ENCODE results near the gene PSMC2.
A peak's percentile ranks its signal among the peaks of the same experiment; 100 is the strongest.

Gene PSMC2

DNA sequence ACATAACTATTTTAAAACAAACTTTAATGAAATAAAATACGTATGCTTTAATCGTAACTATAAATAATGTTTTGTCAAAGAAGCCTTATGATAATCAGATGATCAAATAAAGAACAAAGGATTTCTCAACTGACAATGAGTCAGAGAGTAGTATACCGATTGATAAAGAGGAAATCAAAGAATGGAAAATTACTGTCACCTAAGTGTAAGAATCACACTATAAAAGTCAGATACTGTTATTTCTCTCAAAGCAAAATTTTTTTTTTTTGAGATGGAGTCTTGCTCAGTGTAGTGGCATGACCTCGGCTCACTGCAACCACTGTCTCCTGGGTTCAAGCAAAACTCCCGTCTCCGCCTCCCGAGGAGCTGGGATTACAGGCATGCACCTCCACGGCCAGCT lies 21.7 kb upstream of the PSMC2 start:
- peaks cover 82 to 99% (median 94%) of the 10 kb centered on the region in 11 experiments for H3K36me3 ChIP-seq
- no peak for TF ChIP-seq Cebpa-rat (IDR thresholded peaks at IDR 0.05)

DNA sequence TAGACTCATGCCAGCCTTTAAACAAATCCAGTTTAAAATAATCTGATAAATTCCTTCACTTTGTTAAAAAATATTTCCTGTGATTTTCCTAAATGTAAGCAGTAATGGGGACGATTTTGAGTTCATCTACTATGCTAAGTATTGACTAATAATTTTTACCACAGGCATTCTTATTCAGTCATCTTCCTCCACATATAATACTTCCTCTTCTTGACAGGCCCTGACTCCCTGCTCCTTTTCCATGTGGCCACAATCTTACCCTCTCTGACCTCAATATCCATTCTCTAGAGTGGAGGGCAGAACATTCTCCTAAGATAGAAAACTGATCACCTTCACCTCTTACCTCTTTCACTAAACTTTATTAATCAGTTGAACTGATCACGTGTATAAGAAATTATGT lies 10.7 kb upstream of the PSMC2 start:
- H3K36me3 ChIP-seq: peaks cover 95 to 100% (median 100%) of the 10 kb centered on the region in 11 experiments

More for the DNA sequence above, 21.7 kb upstream of the PSMC2 start:
- Histone ChIP-seq H4K20me1 (peaks cover 10 to 63% (median 44%) of the 10 kb centered on the region in 11 experiments; a peak in 20 of 22 replicates), H3K27me3 (no peaks in the 10 kb centered on the region), H3K4me3 (no peak overlapping the region), H3K9ac (no peak overlapping the region), H3K27ac (no peak overlapping the region), H3K9me3 (replicated peaks in 1 of 11) (no peaks in the 10 kb centered on the region), H3K4me1 (no peaks in the 10 kb centered on the region), H3K4me2 (no peak overlapping the region)

DNA sequence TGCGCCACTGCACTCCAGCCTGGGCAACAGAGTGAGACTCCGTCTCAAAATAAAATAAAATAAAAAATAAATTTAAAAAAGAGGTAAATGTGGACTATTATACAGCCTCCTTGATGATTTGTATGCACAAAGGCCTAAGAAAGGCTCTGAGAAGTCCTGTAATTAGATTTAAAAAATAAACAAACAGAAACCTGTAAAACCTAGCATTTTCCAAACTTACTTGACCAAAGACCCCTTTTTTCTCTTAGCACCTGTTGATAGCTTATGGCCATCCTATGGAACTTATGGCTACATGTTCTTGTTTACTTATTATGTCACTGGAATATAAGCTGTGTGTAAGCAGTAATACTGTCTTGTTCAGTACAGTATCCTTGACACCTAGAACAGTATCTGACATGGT lies 8.6 kb upstream of the PSMC2 start:
- H3K27ac ChIP-seq: no peak overlapping the region
- H4K20me1 ChIP-seq: peaks cover 17 to 100% (median 93%) of the 10 kb centered on the region in 11 experiments; a peak in 21 of 22 replicates
- TF ChIP-seq Cebpa-rat (IDR thresholded peaks at IDR 0.05): no peak
- no peak overlapping the region for H3K4me3 ChIP-seq
- no peak overlapping the region for H3K9ac ChIP-seq
- peaks cover 24 to 46% (median 31%) of the 10 kb centered on the region in 10 experiments for H3K4me1 ChIP-seq
- peaks cover 80 to 95% (median 92%) of the 10 kb centered on the region in 11 experiments for H3K36me3 ChIP-seq
- no peaks in the 10 kb centered on the region for H3K9me3 ChIP-seq (replicated peaks in 1 of 11)
- H3K4me2 ChIP-seq: no peak overlapping the region
- no peaks in the 10 kb centered on the region for H3K27me3 ChIP-seq

More for the DNA sequence above, 10.7 kb upstream of the PSMC2 start:
- no peak overlapping the region for H3K9ac ChIP-seq
- H4K20me1 ChIP-seq: peaks cover 17 to 100% (median 94%) of the 10 kb centered on the region in 11 experiments; a peak in 21 of 22 replicates
- H3K4me1 ChIP-seq: peaks cover 11 to 27% (median 13%) of the 10 kb centered on the region in 10 experiments
- H3K27me3 ChIP-seq: no peaks in the 10 kb centered on the region
- 0 out of 22 replicates have a peak overlapping the region, but pooled peaks of 1 of the 11 experiments have one; percentile 8 for H3K27ac ChIP-seq
- peak overlapping the region in 3 of 11 experiments; percentile 20 to 32 (median 25); a peak in 4 of 22 replicates for H3K4me2 ChIP-seq
- H3K4me3 ChIP-seq: no peak overlapping the region
- no peaks in the 10 kb centered on the region for H3K9me3 ChIP-seq (replicated peaks in 1 of 11)
- no peak for TF ChIP-seq Cebpa-rat (IDR thresholded peaks at IDR 0.05)

DNA sequence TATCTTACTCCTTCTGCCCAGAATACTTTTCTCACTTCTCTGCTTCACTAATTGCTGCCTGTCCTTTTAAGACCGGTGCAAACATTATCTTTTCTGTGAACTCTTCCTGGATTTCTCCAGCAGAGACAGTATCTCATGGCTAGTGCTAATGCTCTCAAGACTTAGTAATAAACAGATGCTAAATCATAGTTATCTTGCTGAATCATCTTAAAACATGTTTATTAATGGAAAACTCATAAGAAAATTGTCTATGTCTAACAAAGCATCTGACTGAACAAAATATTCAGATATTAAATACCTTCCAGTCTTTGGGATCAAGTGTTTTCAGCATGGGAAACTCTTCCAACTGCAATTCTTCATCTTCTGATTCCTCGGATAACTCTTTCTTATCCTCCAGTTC lies 6.0 kb upstream of the PSMC2 start:
- no peak overlapping the region for H3K4me3 ChIP-seq
- peak overlapping the region in 3 of 11 experiments; percentile 20 to 26 (median 20); a peak in 3 of 22 replicates for H3K9ac ChIP-seq
- no peak overlapping the region for H3K27ac ChIP-seq
- peaks cover 13 to 77% (median 69%) of the 10 kb centered on the region in 11 experiments; a peak in 20 of 22 replicates for H4K20me1 ChIP-seq
- peaks cover 34 to 54% (median 41%) of the 10 kb centered on the region in 10 experiments for H3K4me1 ChIP-seq
- no peak for TF ChIP-seq Cebpa-rat (IDR thresholded peaks at IDR 0.05)
- no peaks in the 10 kb centered on the region for H3K9me3 ChIP-seq (replicated peaks in 1 of 11)
- peak overlapping the region in 10 of 11 experiments; percentile 34 to 96 (median 45); a peak in 18 of 22 replicates for H3K4me2 ChIP-seq
- no peaks in the 10 kb centered on the region for H3K27me3 ChIP-seq
- peaks cover 54 to 69% (median 66%) of the 10 kb centered on the region in 11 experiments for H3K36me3 ChIP-seq

DNA sequence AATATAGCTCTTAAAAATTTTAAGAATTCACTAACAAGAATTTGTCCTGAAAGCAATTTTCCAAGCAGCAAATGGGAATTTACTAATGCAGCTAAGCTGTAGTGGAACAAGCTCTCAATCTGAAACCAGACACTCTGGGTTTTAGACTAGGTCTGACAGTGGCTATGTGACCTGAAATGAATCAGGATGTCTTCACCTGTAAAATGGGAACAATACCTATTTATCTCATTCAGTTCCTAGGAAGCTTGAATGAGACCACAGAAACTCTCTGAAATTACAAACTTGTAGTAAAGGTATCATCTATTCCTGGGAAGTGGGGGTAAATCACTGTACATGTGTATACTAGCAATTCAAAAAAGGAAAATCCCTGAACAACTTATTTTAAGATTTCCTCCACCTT lies 4.1 kb upstream of the PSMC2 start:
- peaks cover 36 to 51% (median 47%) of the 10 kb centered on the region in 11 experiments for H3K36me3 ChIP-seq
- H3K9ac ChIP-seq: peak overlapping the region; percentile 85 to 98 (median 94)
- no peaks in the 10 kb centered on the region for H3K27me3 ChIP-seq
- peak overlapping the region; percentile 73 to 98 (median 91) for H3K4me2 ChIP-seq
- H4K20me1 ChIP-seq: peaks cover 3 to 64% (median 51%) of the 10 kb centered on the region in 11 experiments; a peak in 20 of 22 replicates
- peak overlapping the region; percentile 73 to 97 (median 92); a peak in 21 of 22 replicates for H3K27ac ChIP-seq
- TF ChIP-seq Cebpa-rat (IDR thresholded peaks at IDR 0.05): no peak
- peaks cover 42 to 55% (median 50%) of the 10 kb centered on the region in 10 experiments for H3K4me1 ChIP-seq
- H3K4me3 ChIP-seq: peak overlapping the region; percentile 74 to 99 (median 88)
- no peaks in the 10 kb centered on the region for H3K9me3 ChIP-seq (replicated peaks in 1 of 11)

DNA sequence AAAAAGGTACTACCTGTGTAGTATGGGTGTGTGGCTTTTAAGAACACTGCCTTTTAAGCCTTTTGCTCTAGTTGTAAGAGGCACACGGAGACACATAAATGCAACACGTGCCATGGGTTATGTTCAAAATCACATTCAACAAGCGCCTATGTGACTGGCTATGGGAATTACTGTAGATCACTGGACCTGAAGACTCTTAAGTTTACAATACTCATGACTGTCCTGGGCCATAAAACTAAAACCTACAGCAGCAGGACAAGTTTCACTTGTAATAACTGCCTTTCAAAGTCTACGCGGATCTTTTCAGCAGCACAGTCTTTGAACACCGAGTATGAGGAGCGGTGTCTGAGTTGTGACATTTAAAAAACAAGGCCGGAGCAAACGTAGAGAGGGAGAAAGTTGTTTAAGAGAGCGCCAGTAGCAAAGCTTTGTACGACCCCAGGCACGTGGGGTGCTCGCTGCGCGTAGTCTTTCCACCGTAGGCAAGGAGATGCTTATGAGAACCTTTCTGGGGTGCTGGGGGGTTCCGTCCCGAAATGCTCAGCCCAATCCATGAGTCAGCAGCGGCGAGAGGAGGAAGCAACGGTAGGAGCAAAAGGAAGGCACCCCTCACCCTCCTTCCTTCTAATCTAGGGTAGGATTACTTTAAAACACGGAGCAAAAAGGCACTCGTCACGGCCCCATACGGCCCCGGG lies 3.5 kb upstream of the PSMC2 start:
- H3K36me3 ChIP-seq: peaks cover 30 to 45% (median 41%) of the 10 kb centered on the region in 11 experiments
- H3K4me2 ChIP-seq: peak overlapping the region; percentile 73 to 98 (median 91)
- peak overlapping the region; percentile 85 to 98 (median 94) for H3K9ac ChIP-seq
- peaks cover 5 to 64% (median 51%) of the 10 kb centered on the region in 11 experiments; a peak in 21 of 22 replicates for H4K20me1 ChIP-seq
- peaks cover 48 to 60% (median 56%) of the 10 kb centered on the region in 10 experiments for H3K4me1 ChIP-seq
- H3K4me3 ChIP-seq: peak overlapping the region; percentile 74 to 99 (median 88)
- TF ChIP-seq Cebpa-rat (IDR thresholded peaks at IDR 0.05): no peak
- H3K27me3 ChIP-seq: no peaks in the 10 kb centered on the region
- no peaks in the 10 kb centered on the region for H3K9me3 ChIP-seq (replicated peaks in 1 of 11)
- peak overlapping the region; percentile 73 to 97 (median 92) for H3K27ac ChIP-seq

DNA sequence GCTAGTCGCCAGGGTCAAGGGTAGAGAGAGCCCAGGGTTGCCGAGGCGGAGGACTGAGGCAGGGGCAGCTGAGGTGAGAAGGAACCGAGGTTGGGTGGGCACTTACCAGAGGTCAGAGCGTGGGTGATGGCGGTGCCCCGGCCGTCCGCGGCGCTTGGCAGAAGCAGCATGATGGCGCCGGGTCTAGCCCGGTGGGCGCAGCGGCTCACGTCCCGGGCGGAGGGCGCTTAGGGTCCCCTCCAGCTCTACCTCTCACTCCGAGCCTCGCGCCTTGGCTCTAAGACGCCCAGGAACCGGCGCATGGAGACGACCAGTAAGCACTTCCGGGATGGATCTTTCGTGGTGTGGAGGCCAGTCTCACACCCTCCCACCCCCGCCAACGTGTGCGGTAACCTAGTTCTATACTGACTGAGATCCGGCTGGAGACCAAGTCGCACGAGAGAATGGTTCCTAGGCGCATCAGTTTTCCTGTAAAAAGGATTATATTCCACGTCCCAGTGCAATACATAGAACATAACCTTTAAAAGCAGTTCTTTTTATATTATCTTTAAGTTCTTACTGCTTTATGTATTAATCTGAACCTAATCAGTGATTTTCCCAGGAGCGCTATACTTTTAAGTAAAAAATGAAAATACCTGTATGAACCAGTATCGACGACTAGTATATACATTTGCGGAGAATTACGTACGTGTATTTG lies 2.8 kb upstream of the PSMC2 start, which contains the start of gene DNAJC2:
TSS of gene DNAJC2 (minus strand) at position 315 of the 697 bp plus-strand sequence. CDS start at position 170, 145 bp downstream.
- Histone ChIP-seq H3K27ac (peak within 1 kb of the TSS; percentile 73 to 97 (median 92)), H4K20me1 (peaks cover 5 to 64% (median 51%) of the 10 kb centered on the region in 11 experiments; a peak in 21 of 22 replicates)
- TF ChIP-seq Cebpa-rat (IDR thresholded peaks at IDR 0.05): no peak

DNA sequence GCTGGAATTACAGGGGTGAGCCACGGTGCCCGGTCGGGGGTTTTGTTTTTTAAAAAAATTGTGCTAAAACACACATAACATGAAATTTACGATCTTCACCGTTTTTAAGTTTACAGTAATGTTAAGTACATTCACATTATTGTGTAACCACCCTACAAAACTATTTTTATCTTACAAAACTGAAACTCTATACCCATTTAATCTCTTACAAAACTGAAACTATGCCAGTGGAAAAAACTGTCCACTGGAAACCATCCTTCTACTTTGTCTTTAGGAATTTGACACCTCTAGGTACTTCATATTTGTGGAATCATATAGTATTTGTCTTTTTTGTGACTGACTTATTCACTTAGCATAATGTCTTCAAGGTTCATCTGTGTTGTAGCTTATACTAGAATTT lies 1.0 kb upstream of the PSMC2 start:
- H3K27ac ChIP-seq: no peak overlapping the region; a peak in 1 of 22 replicates

More for the DNA sequence above, 2.8 kb upstream of the PSMC2 start, which contains the start of gene DNAJC2:
- H3K4me1 ChIP-seq: peaks cover 55 to 67% (median 63%) of the 10 kb centered on the region in 10 experiments
- H3K36me3 ChIP-seq: peaks cover 23 to 41% (median 36%) of the 10 kb centered on the region in 11 experiments
- no peaks in the 10 kb centered on the region for H3K27me3 ChIP-seq
- H3K4me2 ChIP-seq: peak within 1 kb of the TSS; percentile 73 to 98 (median 91)
- peak within 1 kb of the TSS; percentile 74 to 99 (median 88) for H3K4me3 ChIP-seq
- peak within 1 kb of the TSS; percentile 85 to 98 (median 94) for H3K9ac ChIP-seq
- H3K9me3 ChIP-seq (replicated peaks in 1 of 11): no peaks in the 10 kb centered on the region

More for the DNA sequence above, 1.0 kb upstream of the PSMC2 start:
- no peak overlapping the region for H3K9ac ChIP-seq
- H3K4me3 ChIP-seq: no peak overlapping the region
- peaks cover 58 to 74% (median 67%) of the 10 kb centered on the region in 10 experiments for H3K4me1 ChIP-seq
- no peaks in the 10 kb centered on the region for H3K27me3 ChIP-seq
- H4K20me1 ChIP-seq: peaks cover 20 to 64% (median 51%) of the 10 kb centered on the region in 11 experiments; a peak in 20 of 22 replicates
- peaks cover 11 to 41% (median 30%) of the 10 kb centered on the region in 11 experiments for H3K36me3 ChIP-seq
- H3K9me3 ChIP-seq (replicated peaks in 1 of 11): no peaks in the 10 kb centered on the region
- TF ChIP-seq Cebpa-rat (IDR thresholded peaks at IDR 0.05): no peak
- peak overlapping the region in 10 of 11 experiments; percentile 90 to 98 (median 94); a peak in 17 of 22 replicates for H3K4me2 ChIP-seq

Measured in BLaER1 treated with 17β-estradiol and CSF1 and Interleukin-3, amounts not matched to agents 10 nM and 100 nM (cell line).